Heart left ventricle (tissue), 13 donors: ENCODE data around the gene GPT2.

Experiments
- CTCF ChIP-seq, 12 donors: fragments of 200-600 bp; sonication (generic) in 4 of 12; IDR thresholded peaks; one replicate each; pipeline versions ENCODE4 v1.5.0 to v1.8.0; 2018 to 2022; ENCODE audit warnings: antibody characterized with exemption in 12 of 12, mild to moderate bottlenecking in 5 of 12
- POLR2A ChIP-seq, 2 donors: fragments of 450-650 bp; IDR thresholded peaks; one replicate each; pipeline ENCODE4 v1.6.1; 2017; ENCODE audit warnings: antibody characterized with exemption in 2 of 2, mild to moderate bottlenecking in 2 of 2, moderate library complexity in 2 of 2
- donor health status: ischemic (EF 13 %, LVEDD 7.1; RV severe dilation, severe dysfunction).
- donor health status: DM: no; HTN: yes; CAD: no.
- donor health status: DM: no; HTN: no; CAD: no.
- donor health status: ischemic (EF 25% LVEDD 6.9; RV normal size, moderate dysfunction).
- donor health status: ischemic (EF 25% LVEDD 5.7; RV mildly dilated, moderate dysfunction).
- donor health status: ischemic (EF 35%, LVEDD 5.7; RV mildly dilated, moderate dysfunction).
- donor health status: nonischemic (EF 11% LVEDD 7.7; RV severe dilation, severe dysfunction).
- donor health status: DM: yes; HTN: yes; CAD: no.
- donor health status: PGD.
- donor health status: ischemic (EF 29% LVEDD 5.4; RV normal size, mild dysfunction).
- donor health status: nonischemic (EF 23%, LVEDD 6.1; RV moderate dilation, normal function).

GRCh38 chr16:46975165-46975564 lies 91.0 kb downstream of the GPT2 start:
- TF ChIP-seq CTCF (IDR thresholded peaks at IDR 0.05): no peak
- TF ChIP-seq POLR2A (IDR thresholded peaks at IDR 0.05): no peak
